DND-41 (cell line): Measurements from ENCODE around the gene SEPHS1.

ENCODE experiments used
- CTCF ChIP-seq: IDR thresholded peaks from 2 replicates; pipeline ENCODE4 v1.5.1; 2012; ENCODE audit warnings: borderline replicate concordance, low read length, moderate library complexity, mild to moderate bottlenecking; ENCODE audit not compliant: poor library complexity, severe bottlenecking; ENCODE audit errors: extremely low read depth
- EZH2 ChIP-seq: IDR thresholded peaks from 3 replicates; pipeline ENCODE4 v1.6.1; 2012; ENCODE audit warnings: borderline replicate concordance, low read depth, mild to moderate bottlenecking, moderate library complexity, low read length, inconsistent platforms; ENCODE audit not compliant: severe bottlenecking

GRCh38 chr10:13396369-13396768 is 48.3 kb upstream of the SEPHS1 start:
- TF ChIP-seq EZH2 (no peak), CTCF (no peak)
